Mesenchymal stem cell (in vitro differentiated cells and primary cell): Measurements from ENCODE around the gene HSD11B1.

Experiments
- DNase-seq: peaks from one replicate; pipeline ENCODE4 v3.0.0-alpha.2; 2013
- H2AFZ ChIP-seq: one replicate; pipeline ENCODE4 v1.6.1; 2013; ENCODE audit warnings: low read depth, mild to moderate bottlenecking, control low read depth, inconsistent platforms, low read length, moderate library complexity
- H2AK5ac ChIP-seq: 2 replicates; pipeline ENCODE4 v1.6.1; 2013; ENCODE audit warnings: low read length, moderate library complexity, mild to moderate bottlenecking, inconsistent platforms; ENCODE audit not compliant: severe bottlenecking
- H2BK120ac ChIP-seq: one replicate; pipeline ENCODE4 v1.6.1; 2013; ENCODE audit warnings: low read depth, mild to moderate bottlenecking, inconsistent platforms, low read length, moderate library complexity
- H2BK12ac ChIP-seq, 2 experiments: one replicate each; pipeline ENCODE4 v1.6.1; 2013; ENCODE audit warnings: inconsistent platforms in 2 of 2, low read length in 2 of 2, mild to moderate bottlenecking in 2 of 2, moderate library complexity in 2 of 2, control low read depth in 1 of 2
- H2BK15ac ChIP-seq: one replicate; pipeline ENCODE4 v1.6.1; 2013; ENCODE audit warnings: mild to moderate bottlenecking, low read depth, inconsistent platforms; ENCODE audit not compliant: poor library complexity, severe bottlenecking
- H2BK5ac ChIP-seq: 2 replicates; pipeline ENCODE4 v1.6.1; 2013; ENCODE audit warnings: low read depth, mild to moderate bottlenecking, low read length, control low read depth, inconsistent platforms; ENCODE audit not compliant: poor library complexity, severe bottlenecking
- H3K14ac ChIP-seq, 2 experiments: one replicate each; pipeline ENCODE4 v1.6.1; 2013; ENCODE audit warnings: inconsistent platforms in 2 of 2, low read length in 2 of 2, control low read depth in 1 of 2, mild to moderate bottlenecking in 1 of 2, moderate library complexity in 1 of 2
- H3K18ac ChIP-seq, 2 experiments: one replicate each; pipeline ENCODE4 v1.6.1; 2013; ENCODE audit warnings: inconsistent platforms in 2 of 2, low read length in 2 of 2, control low read depth in 1 of 2, low read depth in 1 of 2, mild to moderate bottlenecking in 1 of 2
- H3K23ac ChIP-seq, 2 experiments: one replicate each; pipeline ENCODE4 v1.6.1; 2013; ENCODE audit warnings: inconsistent platforms in 2 of 2, low read length in 2 of 2, mild to moderate bottlenecking in 2 of 2, moderate library complexity in 2 of 2, control low read depth in 1 of 2
- H3K27ac ChIP-seq: 2 replicates; pipeline ENCODE4 v1.5.1; 2013; ENCODE audit warnings: mild to moderate bottlenecking, moderate library complexity, low read length, control low read depth, inconsistent platforms; ENCODE audit not compliant: poor library complexity, severe bottlenecking
- H3K27me3 ChIP-seq, 2 experiments: 2 replicates each; pipeline versions ENCODE4 v1.6.1 to v1.7.0; 2013; ENCODE audit warnings: low read length in 2 of 2, mild to moderate bottlenecking in 2 of 2, moderate library complexity in 2 of 2, control low read depth in 1 of 2, inconsistent platforms in 1 of 2; ENCODE audit not compliant: control insufficient read depth in 1 of 2, insufficient read depth in 1 of 2
- H3K36me3 ChIP-seq, 2 experiments: 2 replicates each; pipeline versions ENCODE4 v1.6.1 to v1.7.0; 2013; ENCODE audit warnings: low read length in 2 of 2, control low read depth in 1 of 2, inconsistent platforms in 1 of 2, low read depth in 1 of 2, mild to moderate bottlenecking in 1 of 2; ENCODE audit not compliant: insufficient read depth in 2 of 2, control insufficient read depth in 1 of 2
- H3K4ac ChIP-seq, 2 experiments: one replicate each; pipeline ENCODE4 v1.6.1; 2013; ENCODE audit warnings: inconsistent platforms in 2 of 2, low read length in 2 of 2, mild to moderate bottlenecking in 2 of 2, moderate library complexity in 2 of 2, control low read depth in 1 of 2, low read depth in 1 of 2
- H3K4me1 ChIP-seq: 2 replicates; pipeline ENCODE4 v1.6.1; 2013; ENCODE audit warnings: low read depth, low read length, control low read depth; ENCODE audit not compliant: control insufficient read depth, insufficient read depth
- H3K4me2 ChIP-seq: 2 replicates; pipeline ENCODE4 v1.6.1; 2013; ENCODE audit warnings: low read length, mild to moderate bottlenecking, inconsistent platforms; ENCODE audit not compliant: poor library complexity, severe bottlenecking
- H3K4me3 ChIP-seq, 2 experiments: 2 replicates each; pipeline versions ENCODE4 v1.5.1 to v1.7.0; 2013; ENCODE audit warnings: low read length in 2 of 2, mild to moderate bottlenecking in 2 of 2, control low read depth in 1 of 2, low read depth in 1 of 2; ENCODE audit not compliant: insufficient read depth in 1 of 2
- H3K79me1 ChIP-seq: replicated peaks from 2 replicates; pipeline ENCODE4 v1.6.1; 2013; ENCODE audit warnings: mild to moderate bottlenecking, control low read depth, low read length, inconsistent platforms; ENCODE audit not compliant: poor library complexity, severe bottlenecking
- H3K9ac ChIP-seq: 2 replicates; pipeline ENCODE4 v1.7.0; 2013; ENCODE audit warnings: mild to moderate bottlenecking, low read length, moderate library complexity
- H3K9me3 ChIP-seq: 2 replicates; pipeline ENCODE4 v1.7.0; 2013; ENCODE audit warnings: mild to moderate bottlenecking, low read length; ENCODE audit not compliant: control insufficient read depth
- H4K8ac ChIP-seq: one replicate; pipeline ENCODE4 v1.6.1; 2013; ENCODE audit warnings: inconsistent platforms, mild to moderate bottlenecking, low read length, moderate library complexity
- H4K91ac ChIP-seq: one replicate; pipeline ENCODE4 v1.6.1; 2013; ENCODE audit warnings: mild to moderate bottlenecking, low read length, inconsistent platforms
- WGBS: methylation state at CpG from one replicate; pipeline ENCODE4 v1.1.7; 2013; ENCODE audit warnings: mixed read lengths; 5-methylcytosine and 5-hydroxymethylcytosine counted together

HSD11B1 gene

DNA sequence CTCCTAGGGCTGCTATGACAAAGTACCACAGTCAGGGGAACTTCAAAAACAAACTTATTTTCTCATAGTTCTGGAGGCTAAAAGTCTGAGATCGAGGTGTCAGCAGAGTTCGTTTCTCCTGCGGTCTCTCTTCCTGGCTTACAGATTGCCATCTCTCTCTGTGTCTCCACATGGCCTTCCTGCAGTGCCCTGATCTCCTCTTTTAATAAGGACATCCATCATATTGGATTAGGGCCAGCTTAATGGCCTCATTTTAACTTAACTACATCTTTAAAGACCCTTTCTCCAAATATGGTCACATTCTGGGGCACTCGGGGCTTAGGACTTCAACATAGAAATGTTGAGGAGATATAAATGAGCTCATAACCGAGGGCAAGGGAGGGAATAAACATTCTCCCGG, 67.5 kb downstream of the HSD11B1 start:
- 84% methylated on average over 6 of the region's 6 CpGs for WGBS
- H3K4ac ChIP-seq, result no peak overlapping the region
- no peak overlapping the region for H3K4me2 ChIP-seq
- H3K36me3 ChIP-seq, result peaks cover 0 to 6% of the 10 kb centered on the region in 2 experiments
- H4K91ac ChIP-seq, result no peak overlapping the region
- no peak for DNase-seq
- H4K8ac ChIP-seq, result no peak overlapping the region
- no peak overlapping the region for H2BK5ac ChIP-seq
- no peak overlapping the region for H2BK12ac ChIP-seq
- no peak overlapping the region for H3K9ac ChIP-seq
- no peak overlapping the region for H3K18ac ChIP-seq
- H2AFZ ChIP-seq, result no peak overlapping the region
- H3K4me1 ChIP-seq, result peaks cover 10% of the 10 kb centered on the region
- no peak overlapping the region for H3K14ac ChIP-seq
- no peaks in the 10 kb centered on the region for H3K27me3 ChIP-seq
- H3K23ac ChIP-seq, result no peak overlapping the region
- H2AK5ac ChIP-seq, result no peak overlapping the region
- H3K4me3 ChIP-seq, result no peak overlapping the region
- no peak overlapping the region for H2BK15ac ChIP-seq
- H2BK120ac ChIP-seq, result no peak overlapping the region
- H3K27ac ChIP-seq, result no peak overlapping the region
- H3K79me1 ChIP-seq, result no peaks in the 10 kb centered on the region
- no peaks in the 10 kb centered on the region for H3K9me3 ChIP-seq

DNA sequence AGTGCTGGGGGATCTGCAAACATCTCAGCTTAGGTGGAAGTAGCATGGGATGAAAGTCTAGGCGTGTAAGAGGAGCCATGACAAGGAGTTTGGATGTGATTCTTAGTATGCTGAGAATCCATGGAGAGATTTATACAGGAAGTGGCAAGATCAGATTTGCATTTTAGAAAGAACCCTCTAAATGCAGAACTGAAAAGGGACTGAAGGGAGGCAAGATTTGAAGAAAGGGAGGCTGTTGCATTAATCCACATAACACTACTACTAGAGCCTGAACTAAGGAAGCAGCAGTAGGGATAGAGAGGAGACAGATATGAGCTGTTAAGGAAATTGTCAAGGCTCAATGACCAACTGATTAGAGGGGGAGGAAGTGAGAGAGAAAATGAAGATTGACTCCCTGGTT, 69.9 kb downstream of the HSD11B1 start:
- Histone ChIP-seq H3K9ac (no peak overlapping the region), H3K4me2 (no peak overlapping the region)

DNA sequence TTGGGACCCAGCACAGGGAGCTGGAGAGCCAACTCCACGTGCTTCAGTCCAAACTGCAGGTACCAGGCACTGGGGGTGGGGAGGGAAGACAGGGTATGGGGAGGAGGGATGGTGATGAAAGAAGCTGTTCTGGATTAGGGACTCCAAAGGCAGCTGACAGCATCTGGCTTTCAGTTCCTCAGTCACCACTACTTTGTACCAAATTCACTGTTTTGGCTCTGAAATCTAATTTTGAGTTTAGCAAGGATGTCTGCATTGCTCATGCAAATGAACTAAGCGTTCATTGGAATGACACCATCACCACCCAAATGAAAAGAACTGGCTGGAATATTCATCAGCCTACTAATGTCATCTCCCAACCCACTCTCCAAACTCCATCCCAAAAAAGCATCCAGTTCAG, 71.0 kb downstream of the HSD11B1 start:
- no peak overlapping the region for H4K8ac ChIP-seq
- H3K14ac ChIP-seq, result no peak overlapping the region
- H3K4me3 ChIP-seq, result no peak overlapping the region
- H3K4me1 ChIP-seq, result peaks cover 7% of the 10 kb centered on the region
- no peak overlapping the region for H2BK5ac ChIP-seq
- H2BK15ac ChIP-seq, result no peak overlapping the region
- H3K4ac ChIP-seq, result no peak overlapping the region
- no peak overlapping the region for H3K23ac ChIP-seq
- H3K9ac ChIP-seq, result no peak overlapping the region
- H3K79me1 ChIP-seq, result peaks cover 2% of the 10 kb centered on the region
- H3K27me3 ChIP-seq, result no peaks in the 10 kb centered on the region
- no peak overlapping the region for H2BK120ac ChIP-seq
- H3K9me3 ChIP-seq, result no peaks in the 10 kb centered on the region
- H2AFZ ChIP-seq, result no peak overlapping the region
- peaks cover 0 to 6% of the 10 kb centered on the region in 2 experiments for H3K36me3 ChIP-seq
- H3K4me2 ChIP-seq, result no peak overlapping the region
- no peak overlapping the region for H2BK12ac ChIP-seq
- H3K18ac ChIP-seq, result no peak overlapping the region
- H2AK5ac ChIP-seq, result no peak overlapping the region
- DNase-seq, result no peak
- no peak overlapping the region for H4K91ac ChIP-seq
- H3K27ac ChIP-seq, result no peak overlapping the region
- WGBS, result 44% methylated on average over 2 of the region's 2 CpGs

More for the DNA sequence above, 69.9 kb downstream of the HSD11B1 start:
- 91% methylated on average over 1 of the region's 1 CpG for WGBS
- Histone ChIP-seq H4K8ac (no peak overlapping the region), H3K4ac (no peak overlapping the region), H2BK5ac (no peak overlapping the region), H2BK120ac (no peak overlapping the region), H2AK5ac (no peak overlapping the region), H3K27me3 (no peaks in the 10 kb centered on the region), H3K4me1 (peaks cover 7% of the 10 kb centered on the region), H3K9me3 (no peaks in the 10 kb centered on the region), H3K23ac (no peak overlapping the region), H3K18ac (no peak overlapping the region), H2BK15ac (no peak overlapping the region), H4K91ac (no peak overlapping the region), H3K4me3 (no peak overlapping the region), H3K79me1 (no peaks in the 10 kb centered on the region), H3K36me3 (peaks cover 0 to 6% of the 10 kb centered on the region in 2 experiments), H3K14ac (no peak overlapping the region), H2AFZ (no peak overlapping the region), H2BK12ac (no peak overlapping the region), H3K27ac (no peak overlapping the region)
- no peak for DNase-seq

DNA sequence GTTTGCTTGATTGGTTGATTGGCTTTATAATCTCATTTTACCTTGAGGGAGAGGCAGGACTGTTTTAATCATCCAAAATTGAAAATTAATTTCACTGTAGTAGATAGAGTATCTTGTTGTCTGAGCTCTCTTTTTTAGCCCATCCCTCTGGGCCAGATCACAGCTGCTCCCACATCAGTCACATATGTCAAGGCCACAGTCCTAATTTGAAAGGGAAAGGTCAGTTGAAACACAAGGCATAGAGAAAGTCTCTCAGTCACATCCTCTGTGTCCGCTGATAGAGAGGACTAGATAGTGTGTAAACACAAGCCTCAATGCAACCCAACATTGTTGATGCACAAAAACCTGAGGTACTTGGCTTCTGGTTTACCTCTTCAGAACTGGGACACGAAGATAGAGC, 72.9 kb downstream of the HSD11B1 start:
- H3K18ac ChIP-seq, result no peak overlapping the region
- 96% methylated on average over 1 of the region's 2 CpGs for WGBS
- peaks cover 0 to 3% of the 10 kb centered on the region in 2 experiments for H3K36me3 ChIP-seq

More for the DNA sequence above, 72.9 kb downstream of the HSD11B1 start:
- Histone ChIP-seq H4K91ac (no peak overlapping the region), H3K23ac (no peak overlapping the region), H3K4ac (no peak overlapping the region), H2AFZ (no peak overlapping the region), H3K27me3 (no peaks in the 10 kb centered on the region), H3K9me3 (no peaks in the 10 kb centered on the region), H2BK12ac (no peak overlapping the region), H3K4me3 (no peak overlapping the region), H3K14ac (no peak overlapping the region), H3K9ac (no peak overlapping the region), H2AK5ac (no peak overlapping the region), H4K8ac (no peak overlapping the region), H3K27ac (no peak overlapping the region), H3K4me2 (no peak overlapping the region), H2BK5ac (no peak overlapping the region), H2BK15ac (no peak overlapping the region), H3K4me1 (peaks cover 4% of the 10 kb centered on the region), H2BK120ac (no peak overlapping the region), H3K79me1 (peaks cover 14% of the 10 kb centered on the region)
- no peak for DNase-seq
